ENCODE measurements around the gene HOXC11.

The HOXC11 gene

GRCh38 chr12:53937099-53937498 is 35.8 kb upstream of the HOXC11 start:
- no peak overlapping the region for H3K27ac ChIP-seq (ENCODE audit: low read depth, low read length)
- no peak overlapping the region for H3K9ac ChIP-seq (ENCODE audit: low read depth, low read length)
- no peaks in the 10 kb centered on the region for H3K9me3 ChIP-seq (ENCODE audit: insufficient read depth, low read depth, low read length)
- 75% methylated on average over 12 of the region's 12 CpGs for WGBS
- peaks cover 2% of the 10 kb centered on the region; the same call in 1 of the 2 replicates for H3K4me1 ChIP-seq (ENCODE audit: insufficient read depth, low read length)
- H3K27me3 ChIP-seq (ENCODE audit: insufficient read depth, low read length): peaks cover 100% of the 10 kb centered on the region
- H3K36me3 ChIP-seq (ENCODE audit: insufficient read depth, low read length): no peaks in the 10 kb centered on the region
- no peak overlapping the region for H3K4me3 ChIP-seq (ENCODE audit: low read length)

GRCh38 chr12:53937596-53938325 is 35.2 kb upstream of the HOXC11 start:
- H3K9me3 ChIP-seq (ENCODE audit: insufficient read depth, low read depth, low read length): no peaks in the 10 kb centered on the region
- no peak overlapping the region for H3K4me3 ChIP-seq (ENCODE audit: low read length)
- peaks cover 100% of the 10 kb centered on the region for H3K27me3 ChIP-seq (ENCODE audit: insufficient read depth, low read length)
- H3K36me3 ChIP-seq (ENCODE audit: insufficient read depth, low read length): no peaks in the 10 kb centered on the region
- 63% methylated on average over 22 of the region's 23 CpGs for WGBS
- H3K27ac ChIP-seq (ENCODE audit: low read depth, low read length): no peak overlapping the region
- no peak overlapping the region for H3K9ac ChIP-seq (ENCODE audit: low read depth, low read length)
- peaks cover 2% of the 10 kb centered on the region; the same call in 1 of the 2 replicates for H3K4me1 ChIP-seq (ENCODE audit: insufficient read depth, low read length)

GRCh38 chr12:53938326-53939140 is 34.4 kb upstream of the HOXC11 start, which contains the start of gene HOXC13:
HOXC13 (plus strand) TSS chr12:53938831; CDS start chr12:53938907, 76 bp downstream.
- Histone ChIP-seq H3K4me3 (ENCODE audit: low read length) (0 out of 2 replicates have a peak within 1 kb of the TSS, but pooled peaks have one; percentile 8), H3K9me3 (ENCODE audit: insufficient read depth, low read depth, low read length) (no peaks in the 10 kb centered on the region), H3K4me1 (ENCODE audit: insufficient read depth, low read length) (peaks cover 2% of the 10 kb centered on the region; the same call in 1 of the 2 replicates), H3K36me3 (ENCODE audit: insufficient read depth, low read length) (no peaks in the 10 kb centered on the region), H3K27me3 (ENCODE audit: insufficient read depth, low read length) (peaks cover 100% of the 10 kb centered on the region), H3K27ac (ENCODE audit: low read depth, low read length) (no peak within 1 kb of the TSS), H3K9ac (ENCODE audit: low read depth, low read length) (no peak within 1 kb of the TSS)
- 15% methylated on average over 56 of the region's 56 CpGs for WGBS

GRCh38 chr12:53939141-53940108 is 33.5 kb upstream of the HOXC11 start:
- 20% methylated on average over 87 of the region's 91 CpGs for WGBS
- H3K27me3 ChIP-seq (ENCODE audit: insufficient read depth, low read length): peaks cover 100% of the 10 kb centered on the region
- H3K9me3 ChIP-seq (ENCODE audit: insufficient read depth, low read depth, low read length): no peaks in the 10 kb centered on the region
- no peak overlapping the region for H3K27ac ChIP-seq (ENCODE audit: low read depth, low read length)
- H3K4me3 ChIP-seq (ENCODE audit: low read length): 0 out of 2 replicates have a peak overlapping the region, but pooled peaks have one; percentile 8
- H3K4me1 ChIP-seq (ENCODE audit: insufficient read depth, low read length): peaks cover 2% of the 10 kb centered on the region; the same call in 1 of the 2 replicates
- no peak overlapping the region for H3K9ac ChIP-seq (ENCODE audit: low read depth, low read length)
- no peaks in the 10 kb centered on the region for H3K36me3 ChIP-seq (ENCODE audit: insufficient read depth, low read length)

- 47% methylated on average over 9 of the region's 9 CpGs for WGBS
Observed at GRCh38 chr12:53940443-53941014, 32.4 kb upstream of the HOXC11 start.

GRCh38 chr12:53941187-53941586 is 31.7 kb upstream of the HOXC11 start:
- peaks cover 2% of the 10 kb centered on the region; the same call in 1 of the 2 replicates for H3K4me1 ChIP-seq (ENCODE audit: insufficient read depth, low read length)
- H3K9me3 ChIP-seq (ENCODE audit: insufficient read depth, low read depth, low read length): no peaks in the 10 kb centered on the region
- H3K27me3 ChIP-seq (ENCODE audit: insufficient read depth, low read length): peaks cover 100% of the 10 kb centered on the region
- no peaks in the 10 kb centered on the region for H3K36me3 ChIP-seq (ENCODE audit: insufficient read depth, low read length)
- no peak overlapping the region for H3K27ac ChIP-seq (ENCODE audit: low read depth, low read length)
- H3K4me3 ChIP-seq (ENCODE audit: low read length): no peak overlapping the region
- no peak overlapping the region for H3K9ac ChIP-seq (ENCODE audit: low read depth, low read length)

More at GRCh38 chr12:53940443-53941014, 32.4 kb upstream of the HOXC11 start:
- Histone ChIP-seq H3K9ac (ENCODE audit: low read depth, low read length) (no peak overlapping the region), H3K9me3 (ENCODE audit: insufficient read depth, low read depth, low read length) (no peaks in the 10 kb centered on the region), H3K4me3 (ENCODE audit: low read length) (no peak overlapping the region), H3K4me1 (ENCODE audit: insufficient read depth, low read length) (peaks cover 2% of the 10 kb centered on the region; the same call in 1 of the 2 replicates), H3K27me3 (ENCODE audit: insufficient read depth, low read length) (peaks cover 100% of the 10 kb centered on the region), H3K36me3 (ENCODE audit: insufficient read depth, low read length) (no peaks in the 10 kb centered on the region), H3K27ac (ENCODE audit: low read depth, low read length) (no peak overlapping the region)

GRCh38 chr12:53941750-53942149 is 31.2 kb upstream of the HOXC11 start:
- Histone ChIP-seq H3K4me1 (ENCODE audit: insufficient read depth, low read length) (peaks cover 2% of the 10 kb centered on the region; the same call in 1 of the 2 replicates), H3K9me3 (ENCODE audit: insufficient read depth, low read depth, low read length) (no peaks in the 10 kb centered on the region), H3K36me3 (ENCODE audit: insufficient read depth, low read length) (no peaks in the 10 kb centered on the region), H3K27ac (ENCODE audit: low read depth, low read length) (no peak overlapping the region), H3K27me3 (ENCODE audit: insufficient read depth, low read length) (peaks cover 100% of the 10 kb centered on the region), H3K4me3 (ENCODE audit: low read length) (no peak overlapping the region), H3K9ac (ENCODE audit: low read depth, low read length) (no peak overlapping the region)
- WGBS: 57% methylated on average over 2 of the region's 5 CpGs

GRCh38 chr12:53942467-53942997 is 30.4 kb upstream of the HOXC11 start:
- Histone ChIP-seq H3K9me3 (ENCODE audit: insufficient read depth, low read depth, low read length) (no peaks in the 10 kb centered on the region), H3K4me1 (ENCODE audit: insufficient read depth, low read length) (peaks cover 2% of the 10 kb centered on the region; the same call in 1 of the 2 replicates), H3K9ac (ENCODE audit: low read depth, low read length) (no peak overlapping the region), H3K27me3 (ENCODE audit: insufficient read depth, low read length) (peaks cover 100% of the 10 kb centered on the region), H3K4me3 (ENCODE audit: low read length) (no peak overlapping the region), H3K36me3 (ENCODE audit: insufficient read depth, low read length) (no peaks in the 10 kb centered on the region), H3K27ac (ENCODE audit: low read depth, low read length) (no peak overlapping the region)
- 75% methylated on average over 1 of the region's 2 CpGs for WGBS

GRCh38 chr12:53944209-53944608 is 28.7 kb upstream of the HOXC11 start:
- Histone ChIP-seq H3K9ac (ENCODE audit: low read depth, low read length) (no peak overlapping the region), H3K4me1 (ENCODE audit: insufficient read depth, low read length) (peaks cover 2% of the 10 kb centered on the region; the same call in 1 of the 2 replicates), H3K4me3 (ENCODE audit: low read length) (no peak overlapping the region), H3K36me3 (ENCODE audit: insufficient read depth, low read length) (no peaks in the 10 kb centered on the region), H3K27ac (ENCODE audit: low read depth, low read length) (no peak overlapping the region), H3K27me3 (ENCODE audit: insufficient read depth, low read length) (peaks cover 100% of the 10 kb centered on the region), H3K9me3 (ENCODE audit: insufficient read depth, low read depth, low read length) (no peaks in the 10 kb centered on the region)
- 68% methylated on average over 4 of the region's 4 CpGs for WGBS

Measured in HUES64 (cell line).